ENCODE data around the gene CEP192.

Gene CEP192

DNA sequence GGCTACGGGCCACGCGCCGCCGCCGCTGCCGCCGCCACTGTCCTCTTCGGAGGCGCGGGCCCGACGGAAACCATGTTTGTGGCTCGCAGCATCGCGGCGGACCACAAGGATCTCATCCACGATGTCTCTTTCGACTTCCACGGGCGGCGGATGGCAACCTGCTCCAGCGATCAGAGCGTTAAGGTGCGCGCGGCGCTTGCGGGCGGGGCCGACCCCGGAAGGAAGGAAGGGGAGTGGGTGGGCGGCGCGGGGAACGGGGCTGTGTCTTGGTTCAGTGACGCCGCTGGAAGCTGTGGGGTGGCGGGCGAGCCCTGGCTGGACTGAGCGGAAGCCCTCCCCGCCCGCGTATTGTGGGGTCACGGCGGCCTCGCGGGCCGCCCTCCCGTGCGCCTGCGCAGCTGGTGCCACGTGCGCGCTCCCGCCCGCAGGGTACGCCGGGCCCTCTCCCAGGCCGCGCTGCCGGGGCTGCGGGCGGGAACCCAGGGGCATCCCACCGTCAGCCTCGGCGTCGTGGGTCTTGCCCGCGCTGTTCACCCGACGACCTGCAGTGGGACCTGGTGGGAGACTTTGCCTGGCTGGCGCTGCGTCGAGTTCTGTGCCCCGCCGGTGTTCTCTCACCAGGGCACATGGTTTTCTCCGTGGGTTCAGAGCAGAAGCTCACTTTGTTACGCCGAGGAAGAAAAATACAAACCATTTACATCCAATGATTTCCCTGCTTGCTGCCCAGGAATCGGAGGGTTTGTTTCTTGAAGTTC, 42.9 kb upstream of the CEP192 start (continued):
- TF ChIP-seq, protein P1, sequence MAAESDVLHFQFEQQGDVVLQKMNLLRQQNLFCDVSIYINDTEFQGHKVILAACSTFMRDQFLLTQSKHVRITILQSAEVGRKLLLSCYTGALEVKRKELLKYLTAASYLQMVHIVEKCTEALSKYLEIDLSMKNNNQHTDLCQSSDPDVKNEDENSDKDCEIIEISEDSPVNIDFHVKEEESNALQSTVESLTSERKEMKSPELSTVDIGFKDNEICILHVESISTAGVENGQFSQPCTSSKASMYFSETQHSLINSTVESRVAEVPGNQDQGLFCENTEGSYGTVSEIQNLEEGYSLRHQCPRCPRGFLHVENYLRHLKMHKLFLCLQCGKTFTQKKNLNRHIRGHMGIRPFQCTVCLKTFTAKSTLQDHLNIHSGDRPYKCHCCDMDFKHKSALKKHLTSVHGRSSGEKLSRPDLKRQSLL (tag by site-specific recombination; IDR thresholded peaks at IDR 0.05): no peak
- TF ChIP-seq ZEB2 (tag by site-specific recombination; IDR thresholded peaks at IDR 0.05) (peak; percentile 92), GLIS1 (tag by site-specific recombination; IDR thresholded peaks at IDR 0.05) (no peak; the same call in none of the 2 replicates), ZNF366 (tag by site-specific recombination; conservative IDR thresholded peaks at IDR 0.05) (peak; percentile 62), ZNF473 (tag by site-specific recombination; IDR thresholded peaks at IDR 0.05) (no peak), ZNF521 (tag by site-specific recombination; IDR thresholded peaks at IDR 0.05) (no peak), ZNF514 (tag by site-specific recombination; IDR thresholded peaks at IDR 0.05) (no peak), ZBTB48 (tag by site-specific recombination; IDR thresholded peaks at IDR 0.05) (peak; percentile 68; the same call in 1 of the 2 replicates), ZNF830 (tag by site-specific recombination; IDR thresholded peaks at IDR 0.05; ENCODE audit: low read depth) (no peak), MYNN (tag by site-specific recombination; IDR thresholded peaks at IDR 0.05; ENCODE audit: borderline replicate concordance) (no peak), ZNF701 (tag by site-specific recombination; IDR thresholded peaks at IDR 0.05) (no peak), ZNF585B (tag by site-specific recombination; IDR thresholded peaks at IDR 0.05) (no peak), ZFP3 (tag by site-specific recombination; IDR thresholded peaks at IDR 0.05; ENCODE audit: low read depth) (no peak), ZNF548 (tag by site-specific recombination; IDR thresholded peaks at IDR 0.05) (no peak), ZBTB17 (tag by site-specific recombination; IDR thresholded peaks at IDR 0.05) (no peak), ZNF501 (tag by site-specific recombination; IDR thresholded peaks at IDR 0.05) (peak; percentile 94)
- TF ChIP-seq, protein P2, sequence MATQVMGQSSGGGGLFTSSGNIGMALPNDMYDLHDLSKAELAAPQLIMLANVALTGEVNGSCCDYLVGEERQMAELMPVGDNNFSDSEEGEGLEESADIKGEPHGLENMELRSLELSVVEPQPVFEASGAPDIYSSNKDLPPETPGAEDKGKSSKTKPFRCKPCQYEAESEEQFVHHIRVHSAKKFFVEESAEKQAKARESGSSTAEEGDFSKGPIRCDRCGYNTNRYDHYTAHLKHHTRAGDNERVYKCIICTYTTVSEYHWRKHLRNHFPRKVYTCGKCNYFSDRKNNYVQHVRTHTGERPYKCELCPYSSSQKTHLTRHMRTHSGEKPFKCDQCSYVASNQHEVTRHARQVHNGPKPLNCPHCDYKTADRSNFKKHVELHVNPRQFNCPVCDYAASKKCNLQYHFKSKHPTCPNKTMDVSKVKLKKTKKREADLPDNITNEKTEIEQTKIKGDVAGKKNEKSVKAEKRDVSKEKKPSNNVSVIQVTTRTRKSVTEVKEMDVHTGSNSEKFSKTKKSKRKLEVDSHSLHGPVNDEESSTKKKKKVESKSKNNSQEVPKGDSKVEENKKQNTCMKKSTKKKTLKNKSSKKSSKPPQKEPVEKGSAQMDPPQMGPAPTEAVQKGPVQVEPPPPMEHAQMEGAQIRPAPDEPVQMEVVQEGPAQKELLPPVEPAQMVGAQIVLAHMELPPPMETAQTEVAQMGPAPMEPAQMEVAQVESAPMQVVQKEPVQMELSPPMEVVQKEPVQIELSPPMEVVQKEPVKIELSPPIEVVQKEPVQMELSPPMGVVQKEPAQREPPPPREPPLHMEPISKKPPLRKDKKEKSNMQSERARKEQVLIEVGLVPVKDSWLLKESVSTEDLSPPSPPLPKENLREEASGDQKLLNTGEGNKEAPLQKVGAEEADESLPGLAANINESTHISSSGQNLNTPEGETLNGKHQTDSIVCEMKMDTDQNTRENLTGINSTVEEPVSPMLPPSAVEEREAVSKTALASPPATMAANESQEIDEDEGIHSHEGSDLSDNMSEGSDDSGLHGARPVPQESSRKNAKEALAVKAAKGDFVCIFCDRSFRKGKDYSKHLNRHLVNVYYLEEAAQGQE (tag by site-specific recombination; IDR thresholded peaks at IDR 0.05): no peak
- TF ChIP-seq, protein P3, sequence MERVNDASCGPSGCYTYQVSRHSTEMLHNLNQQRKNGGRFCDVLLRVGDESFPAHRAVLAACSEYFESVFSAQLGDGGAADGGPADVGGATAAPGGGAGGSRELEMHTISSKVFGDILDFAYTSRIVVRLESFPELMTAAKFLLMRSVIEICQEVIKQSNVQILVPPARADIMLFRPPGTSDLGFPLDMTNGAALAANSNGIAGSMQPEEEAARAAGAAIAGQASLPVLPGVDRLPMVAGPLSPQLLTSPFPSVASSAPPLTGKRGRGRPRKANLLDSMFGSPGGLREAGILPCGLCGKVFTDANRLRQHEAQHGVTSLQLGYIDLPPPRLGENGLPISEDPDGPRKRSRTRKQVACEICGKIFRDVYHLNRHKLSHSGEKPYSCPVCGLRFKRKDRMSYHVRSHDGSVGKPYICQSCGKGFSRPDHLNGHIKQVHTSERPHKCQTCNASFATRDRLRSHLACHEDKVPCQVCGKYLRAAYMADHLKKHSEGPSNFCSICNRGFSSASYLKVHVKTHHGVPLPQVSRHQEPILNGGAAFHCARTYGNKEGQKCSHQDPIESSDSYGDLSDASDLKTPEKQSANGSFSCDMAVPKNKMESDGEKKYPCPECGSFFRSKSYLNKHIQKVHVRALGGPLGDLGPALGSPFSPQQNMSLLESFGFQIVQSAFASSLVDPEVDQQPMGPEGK (tag by site-specific recombination; IDR thresholded peaks at IDR 0.05): peak; percentile 87
- TF ChIP-seq, protein P4, sequence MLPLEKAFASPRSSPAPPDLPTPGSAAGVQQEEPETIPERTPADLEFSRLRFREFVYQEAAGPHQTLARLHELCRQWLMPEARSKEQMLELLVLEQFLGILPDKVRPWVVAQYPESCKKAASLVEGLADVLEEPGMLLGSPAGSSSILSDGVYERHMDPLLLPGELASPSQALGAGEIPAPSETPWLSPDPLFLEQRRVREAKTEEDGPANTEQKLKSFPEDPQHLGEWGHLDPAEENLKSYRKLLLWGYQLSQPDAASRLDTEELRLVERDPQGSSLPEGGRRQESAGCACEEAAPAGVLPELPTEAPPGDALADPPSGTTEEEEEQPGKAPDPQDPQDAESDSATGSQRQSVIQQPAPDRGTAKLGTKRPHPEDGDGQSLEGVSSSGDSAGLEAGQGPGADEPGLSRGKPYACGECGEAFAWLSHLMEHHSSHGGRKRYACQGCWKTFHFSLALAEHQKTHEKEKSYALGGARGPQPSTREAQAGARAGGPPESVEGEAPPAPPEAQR (tag by site-specific recombination; IDR thresholded peaks at IDR 0.05): 0 out of 2 replicates have a peak, but pooled peaks have one; percentile 13
- TF ChIP-seq, protein P5, sequence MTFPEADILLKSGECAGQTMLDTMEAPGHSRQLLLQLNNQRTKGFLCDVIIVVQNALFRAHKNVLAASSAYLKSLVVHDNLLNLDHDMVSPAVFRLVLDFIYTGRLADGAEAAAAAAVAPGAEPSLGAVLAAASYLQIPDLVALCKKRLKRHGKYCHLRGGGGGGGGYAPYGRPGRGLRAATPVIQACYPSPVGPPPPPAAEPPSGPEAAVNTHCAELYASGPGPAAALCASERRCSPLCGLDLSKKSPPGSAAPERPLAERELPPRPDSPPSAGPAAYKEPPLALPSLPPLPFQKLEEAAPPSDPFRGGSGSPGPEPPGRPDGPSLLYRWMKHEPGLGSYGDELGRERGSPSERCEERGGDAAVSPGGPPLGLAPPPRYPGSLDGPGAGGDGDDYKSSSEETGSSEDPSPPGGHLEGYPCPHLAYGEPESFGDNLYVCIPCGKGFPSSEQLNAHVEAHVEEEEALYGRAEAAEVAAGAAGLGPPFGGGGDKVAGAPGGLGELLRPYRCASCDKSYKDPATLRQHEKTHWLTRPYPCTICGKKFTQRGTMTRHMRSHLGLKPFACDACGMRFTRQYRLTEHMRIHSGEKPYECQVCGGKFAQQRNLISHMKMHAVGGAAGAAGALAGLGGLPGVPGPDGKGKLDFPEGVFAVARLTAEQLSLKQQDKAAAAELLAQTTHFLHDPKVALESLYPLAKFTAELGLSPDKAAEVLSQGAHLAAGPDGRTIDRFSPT (tag by site-specific recombination; IDR thresholded peaks at IDR 0.05): no peak; the same call in 1 of the 2 replicates
- TF ChIP-seq, protein P6, sequence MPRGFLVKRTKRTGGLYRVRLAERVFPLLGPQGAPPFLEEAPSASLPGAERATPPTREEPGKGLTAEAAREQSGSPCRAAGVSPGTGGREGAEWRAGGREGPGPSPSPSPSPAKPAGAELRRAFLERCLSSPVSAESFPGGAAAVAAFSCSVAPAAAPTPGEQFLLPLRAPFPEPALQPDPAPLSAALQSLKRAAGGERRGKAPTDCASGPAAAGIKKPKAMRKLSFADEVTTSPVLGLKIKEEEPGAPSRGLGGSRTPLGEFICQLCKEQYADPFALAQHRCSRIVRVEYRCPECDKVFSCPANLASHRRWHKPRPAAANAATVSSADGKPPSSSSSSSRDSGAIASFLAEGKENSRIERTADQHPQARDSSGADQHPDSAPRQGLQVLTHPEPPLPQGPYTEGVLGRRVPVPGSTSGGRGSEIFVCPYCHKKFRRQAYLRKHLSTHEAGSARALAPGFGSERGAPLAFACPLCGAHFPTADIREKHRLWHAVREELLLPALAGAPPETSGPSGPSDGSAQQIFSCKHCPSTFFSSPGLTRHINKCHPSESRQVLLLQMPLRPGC (tag by site-specific recombination; IDR thresholded peaks at IDR 0.05): peak; percentile 23; the same call in 1 of the 2 replicates
